OCI-LY3 (cell line): ENCODE measurements around the gene GFRA4.
A peak's percentile ranks its signal among the peaks of the same experiment; 100 is the strongest.

ENCODE experiments used
- H2AFZ ChIP-seq: fragments of 200-600, 300-600 bp; shearing (Covaris generic); 2 replicates; pipeline ENCODE4 v1.6.0; 2014; ENCODE audit warnings: antibody characterized with exemption, low read depth, low read length
- H3K27ac ChIP-seq: fragments of 200-600, 300-600 bp; sonication (generic); 2 replicates; pipeline ENCODE4 v1.5.1; 2014; ENCODE audit warnings: mild to moderate bottlenecking, low read length, moderate library complexity, mixed read lengths
- H3K27me3 ChIP-seq: fragments of 200-600, 300-600 bp; sonication (generic); 2 replicates; pipeline ENCODE4 v1.6.1; 2014; ENCODE audit warnings: low read depth, low read length, mixed read lengths
- H3K36me3 ChIP-seq: fragments of 200-600, 300-600 bp; sonication (generic); replicated peaks from 2 replicates; pipeline ENCODE3; 2014; ENCODE audit warnings: low read depth, low read length, mixed read lengths
- H3K4me1 ChIP-seq: fragments of 300-600, 200-600 bp; sonication (generic); 2 replicates; pipeline ENCODE4 v1.6.1; 2014; ENCODE audit warnings: low read length, mixed read lengths
- H3K4me2 ChIP-seq: fragments of 200-600, 300-600 bp; sonication (generic); 2 replicates; pipeline ENCODE4 v1.6.1; 2014; ENCODE audit warnings: low read length, mixed read lengths
- H3K4me3 ChIP-seq: fragments of 300-600, 200-600 bp; sonication (generic); 2 replicates; pipeline ENCODE4 v1.5.1; 2014; ENCODE audit warnings: antibody characterized with exemption, mild to moderate bottlenecking, low read length, moderate library complexity
- H3K79me2 ChIP-seq: fragments of 300-600, 200-600 bp; shearing (Covaris generic); 2 replicates; pipeline ENCODE4 v1.6.1; 2014; ENCODE audit warnings: mild to moderate bottlenecking, low read length, mixed read lengths
- H3K9ac ChIP-seq: fragments of 300-600, 200-600 bp; shearing (Covaris generic); 2 replicates; pipeline ENCODE4 v1.6.0; 2014; ENCODE audit warnings: mild to moderate bottlenecking, low read length, moderate library complexity
- H3K9me3 ChIP-seq: fragments of 200-600, 300-600 bp; shearing (Covaris generic); 2 replicates; pipeline ENCODE4 v1.6.1; 2014; ENCODE audit warnings: low read length, mixed read lengths; ENCODE audit not compliant: insufficient read depth
- H4K20me1 ChIP-seq: fragments of 200-600, 300-600 bp; sonication (generic); 2 replicates; pipeline ENCODE4 v1.6.1; 2016; ENCODE audit warnings: low read length, mixed read lengths; ENCODE audit not compliant: insufficient read depth
- CTCF ChIP-seq: fragments of 200-600, 300-600 bp; sonication (generic); IDR thresholded peaks from 2 replicates; pipeline ENCODE4 v1.5.1; 2014; ENCODE audit warnings: antibody characterized with exemption, low read length, low read depth
- EZH2phosphoT487 ChIP-seq: fragments of 200-600 bp; shearing (Covaris generic); IDR thresholded peaks from 2 replicates; pipeline ENCODE4 v1.6.1; 2018; ENCODE audit warnings: antibody characterized with exemption, mixed run types, low read depth

GFRA4 gene

DNA sequence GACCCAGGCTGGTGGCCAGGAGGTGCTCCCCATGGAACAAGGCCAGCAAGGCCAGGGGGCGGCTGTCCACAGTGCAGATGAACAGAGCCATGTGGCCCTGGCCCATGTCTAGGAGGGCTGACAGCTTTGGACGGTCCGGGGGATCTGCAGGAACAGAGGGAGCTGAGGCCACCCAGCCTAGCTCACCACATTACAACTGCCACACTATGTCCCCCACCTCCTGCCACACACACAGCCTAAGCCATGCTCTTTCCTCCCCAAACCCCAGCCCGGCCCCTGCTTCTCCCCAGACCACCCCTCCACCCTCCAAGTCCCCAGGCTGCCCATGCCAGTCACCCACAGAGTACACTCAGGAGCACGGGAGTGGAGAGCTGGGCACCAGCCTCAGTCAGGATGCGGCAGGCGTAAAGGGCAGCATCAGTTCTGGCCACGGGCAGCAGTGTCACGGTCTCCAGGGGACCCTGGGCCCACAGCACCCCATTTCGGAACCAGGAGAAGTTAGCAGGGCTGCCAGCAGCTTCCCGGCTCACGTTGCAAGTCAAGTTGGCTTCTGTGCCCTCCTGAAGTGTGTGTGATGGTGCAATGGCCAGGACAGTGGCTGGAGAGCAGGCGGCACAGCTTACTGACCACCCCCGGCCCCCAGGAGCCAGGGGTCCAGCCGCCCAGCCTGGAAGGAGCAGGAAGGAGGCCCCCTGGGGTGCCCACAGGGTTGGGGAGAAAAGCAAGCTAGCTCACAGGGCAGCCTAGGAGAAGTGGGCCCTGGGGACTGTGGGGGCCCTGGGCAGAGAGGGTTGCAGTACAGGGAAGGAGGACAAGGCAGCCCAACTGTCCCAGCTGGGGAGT lies 33.8 kb upstream of the GFRA4 start:
- no peak overlapping the region for H3K27ac ChIP-seq
- H2AFZ ChIP-seq: no peak overlapping the region
- H3K9ac ChIP-seq: no peak overlapping the region
- H3K9me3 ChIP-seq: no peaks in the 10 kb centered on the region
- H3K79me2 ChIP-seq: no peaks in the 10 kb centered on the region
- no peaks in the 10 kb centered on the region for H3K27me3 ChIP-seq
- no peaks in the 10 kb centered on the region for H3K36me3 ChIP-seq
- H3K4me1 ChIP-seq: no peaks in the 10 kb centered on the region
- H3K4me2 ChIP-seq: no peak overlapping the region
- TF ChIP-seq EZH2phosphoT487 (no peak), CTCF (no peak)
- H3K4me3 ChIP-seq: no peak overlapping the region
- H4K20me1 ChIP-seq: no peaks in the 10 kb centered on the region

GRCh38 chr20:3696200-3696599 lies 33.0 kb upstream of the GFRA4 start:
- no peaks in the 10 kb centered on the region for H4K20me1 ChIP-seq
- no peaks in the 10 kb centered on the region for H3K79me2 ChIP-seq
- H2AFZ ChIP-seq: no peak overlapping the region
- H3K27ac ChIP-seq: no peak overlapping the region
- no peaks in the 10 kb centered on the region for H3K27me3 ChIP-seq
- H3K4me3 ChIP-seq: no peak overlapping the region
- no peaks in the 10 kb centered on the region for H3K36me3 ChIP-seq
- no peaks in the 10 kb centered on the region for H3K9me3 ChIP-seq
- H3K9ac ChIP-seq: no peak overlapping the region
- H3K4me1 ChIP-seq: no peaks in the 10 kb centered on the region
- TF ChIP-seq CTCF (peak; percentile 58), EZH2phosphoT487 (no peak)
- H3K4me2 ChIP-seq: no peak overlapping the region

DNA sequence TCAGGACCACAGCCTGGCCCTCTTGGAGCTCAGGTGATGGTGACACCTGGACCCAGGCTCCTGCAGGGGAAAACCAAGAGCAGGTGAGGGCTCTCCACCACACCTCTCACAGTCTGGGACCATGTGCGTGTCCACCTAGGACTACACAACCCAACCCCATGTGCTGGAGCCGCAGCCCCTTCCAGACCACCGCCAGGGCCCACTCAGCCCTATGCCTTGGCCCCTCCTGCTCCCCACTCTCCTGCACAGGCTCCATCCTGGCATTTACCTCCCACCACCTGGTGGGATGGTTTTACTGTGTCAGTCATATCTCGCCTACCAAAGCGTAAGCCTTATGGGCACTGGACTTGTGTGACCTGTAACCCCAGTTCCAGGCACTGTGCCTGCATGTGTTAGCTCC lies 31.7 kb upstream of the GFRA4 start:
- Histone ChIP-seq H3K27me3 (no peaks in the 10 kb centered on the region), H3K9ac (no peak overlapping the region), H2AFZ (no peak overlapping the region), H3K4me2 (no peak overlapping the region), H3K4me1 (no peaks in the 10 kb centered on the region), H3K79me2 (no peaks in the 10 kb centered on the region), H4K20me1 (no peaks in the 10 kb centered on the region), H3K4me3 (no peak overlapping the region), H3K36me3 (no peaks in the 10 kb centered on the region), H3K27ac (no peak overlapping the region), H3K9me3 (no peaks in the 10 kb centered on the region)
- TF ChIP-seq CTCF (no peak), EZH2phosphoT487 (no peak)

DNA sequence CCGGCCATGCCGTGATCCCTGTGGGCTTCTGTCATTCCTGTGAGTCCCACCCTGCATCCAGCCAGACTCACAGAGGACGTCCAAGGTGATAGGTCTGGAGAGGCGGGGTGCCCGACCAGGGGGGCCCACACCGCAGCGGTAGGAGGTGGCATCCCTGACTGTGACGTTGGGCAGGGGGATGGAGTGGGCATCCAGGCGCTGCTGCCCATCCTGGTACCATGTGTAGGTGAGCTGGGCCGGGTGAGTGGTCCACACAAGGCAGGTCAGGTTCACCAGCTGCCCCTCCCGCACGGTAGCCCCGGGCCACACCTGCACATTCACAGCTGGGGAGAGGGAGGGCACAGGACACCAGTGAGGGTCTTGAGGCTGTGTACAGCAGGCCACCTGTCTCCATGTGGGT lies 30.2 kb upstream of the GFRA4 start:
- no peaks in the 10 kb centered on the region for H3K9me3 ChIP-seq
- no peak overlapping the region for H3K4me2 ChIP-seq
- no peak overlapping the region for H2AFZ ChIP-seq
- H4K20me1 ChIP-seq: no peaks in the 10 kb centered on the region
- H3K79me2 ChIP-seq: no peaks in the 10 kb centered on the region
- TF ChIP-seq EZH2phosphoT487 (no peak), CTCF (no peak)
- no peaks in the 10 kb centered on the region for H3K36me3 ChIP-seq
- H3K27ac ChIP-seq: no peak overlapping the region
- H3K4me1 ChIP-seq: peaks cover 2% of the 10 kb centered on the region; the same call in 1 of the 2 replicates
- H3K9ac ChIP-seq: no peak overlapping the region
- no peaks in the 10 kb centered on the region for H3K27me3 ChIP-seq
- no peak overlapping the region for H3K4me3 ChIP-seq
